Testis (tissue), 3 donors: ENCODE data around the gene POLD3. TPM values are rescaled to one million over a fixed set of nuclear protein-coding genes. Genes with fewer than 3 reads are reported as not detected.

Experiments used
- DNase-seq: peaks from one replicate; pipeline ENCODE4 v3.0.0-alpha.2; 2019
- H3K27ac ChIP-seq, 2 donors: fragments of 200-600 bp; sonication (generic); one replicate each; pipeline ENCODE4 v1.5.1; 2019
- H3K27me3 ChIP-seq: fragments of 200-600 bp; sonication (generic); one replicate; pipeline ENCODE4 v1.5.1; 2019
- H3K36me3 ChIP-seq: fragments of 200-600 bp; sonication (generic); one replicate; pipeline ENCODE4 v1.5.1; 2017; ENCODE audit warnings: low read depth; ENCODE audit errors: missing control alignments
- H3K4me1 ChIP-seq: fragments of 200-600 bp; sonication (generic); one replicate; pipeline ENCODE4 v1.5.1; 2019
- H3K4me3 ChIP-seq, 2 donors: fragments of 200-600 bp; sonication (generic); one replicate each; pipeline ENCODE4 v1.5.1; 2017 to 2019
- H3K9me3 ChIP-seq: fragments of 200-600 bp; sonication (generic); one replicate; pipeline ENCODE4 v1.5.1; 2017
- POLR2A ChIP-seq: fragments of 450-650 bp; IDR thresholded peaks from one replicate; pipeline ENCODE4 v1.6.1; 2017; ENCODE audit warnings: antibody characterized with exemption, mild to moderate bottlenecking, moderate library complexity
- WGBS, 2 donors: methylation state at CpG; one replicate each; pipeline ENCODE4 v1.1.5; 2018; 5-methylcytosine and 5-hydroxymethylcytosine counted together
- intact Hi-C: fragments of 100-400 bp; cut with DNase I; formaldehyde crosslinking; loops from one replicate; pipeline ENCODE4 v1.15.1; 2023; ENCODE audit warnings: low total_unique reads
- polyA plus RNA-seq: library from polyadenylated mRNA; stranded (reverse); fragments of 350-450 nt; fragmentation: Illumina TruSeq; extraction: RNeasy Lipid Tissue Mini Kit (QIAGEN cat#74804); gene quantifications from one replicate; pipeline ENCODE4 v1.2.3, GENCODE V29; 2014; ENCODE audit warnings: low read depth, low replicate concordance; ENCODE audit not compliant: insufficient read depth
- total RNA-seq, 2 donors: library from RNA; depleted of rRNA; stranded (reverse); fragments of >200 nt; gene quantifications; one replicate each; pipeline ENCODE4 v1.2.3, GENCODE V29; 2016
- TF ChIP-seq, protein P1 (sequence below), 3 experiments: fragments of 450-650 bp in 2 of 3; fragments of 200-600 bp in 1 of 3; sonication (generic) in 1 of 3; IDR thresholded peaks; one replicate each; pipeline ENCODE4 v1.5.1; 2016 to 2019; ENCODE audit warnings: antibody characterized with exemption in 3 of 3, mild to moderate bottlenecking in 2 of 3, moderate library complexity in 1 of 3

Gene POLD3
- total and polyA plus RNA-seq, 3 donors from 2014 or later: 25.2 to 36.3 (median 32.9) TPM

DNA sequence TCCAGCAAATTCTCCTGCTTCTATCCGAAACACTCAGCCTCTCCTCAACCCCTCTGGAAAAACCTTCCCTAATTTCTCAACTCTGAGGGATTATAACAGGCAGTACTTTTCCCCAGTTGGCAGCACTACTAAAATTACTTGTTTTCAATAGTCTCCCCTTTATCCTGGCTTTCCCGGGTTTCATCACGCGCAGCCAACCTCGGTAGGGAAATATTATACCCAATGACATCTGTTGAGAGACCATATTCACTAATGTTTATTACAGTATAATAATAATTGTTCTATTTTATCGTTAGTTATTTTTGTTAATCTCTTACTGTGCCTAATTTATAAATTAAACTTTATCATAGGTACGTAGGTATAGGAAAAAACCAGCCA lies 330 bp upstream of the POLD3 start:
- TF ChIP-seq, protein P1, sequence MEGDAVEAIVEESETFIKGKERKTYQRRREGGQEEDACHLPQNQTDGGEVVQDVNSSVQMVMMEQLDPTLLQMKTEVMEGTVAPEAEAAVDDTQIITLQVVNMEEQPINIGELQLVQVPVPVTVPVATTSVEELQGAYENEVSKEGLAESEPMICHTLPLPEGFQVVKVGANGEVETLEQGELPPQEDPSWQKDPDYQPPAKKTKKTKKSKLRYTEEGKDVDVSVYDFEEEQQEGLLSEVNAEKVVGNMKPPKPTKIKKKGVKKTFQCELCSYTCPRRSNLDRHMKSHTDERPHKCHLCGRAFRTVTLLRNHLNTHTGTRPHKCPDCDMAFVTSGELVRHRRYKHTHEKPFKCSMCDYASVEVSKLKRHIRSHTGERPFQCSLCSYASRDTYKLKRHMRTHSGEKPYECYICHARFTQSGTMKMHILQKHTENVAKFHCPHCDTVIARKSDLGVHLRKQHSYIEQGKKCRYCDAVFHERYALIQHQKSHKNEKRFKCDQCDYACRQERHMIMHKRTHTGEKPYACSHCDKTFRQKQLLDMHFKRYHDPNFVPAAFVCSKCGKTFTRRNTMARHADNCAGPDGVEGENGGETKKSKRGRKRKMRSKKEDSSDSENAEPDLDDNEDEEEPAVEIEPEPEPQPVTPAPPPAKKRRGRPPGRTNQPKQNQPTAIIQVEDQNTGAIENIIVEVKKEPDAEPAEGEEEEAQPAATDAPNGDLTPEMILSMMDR (IDR thresholded peaks at IDR 0.05): no peak
- no peak for TF ChIP-seq POLR2A
- no peaks in the 10 kb centered on the region for H3K36me3 ChIP-seq
- DNase-seq: no peak
- intact Hi-C loops: no loop called here
- H3K9me3 ChIP-seq: no peaks in the 10 kb centered on the region
- H3K27me3 ChIP-seq: no peaks in the 10 kb centered on the region
- peaks cover 7% of the 10 kb centered on the region for H3K4me1 ChIP-seq
- H3K4me3 ChIP-seq: peak overlapping the region; percentile 81 to 82
- H3K27ac ChIP-seq: peak overlapping the region; percentile 21 to 62
- 3% methylated on average over 7 of the region's 7 CpGs for WGBS, 2 donors

- no peaks in the 10 kb centered on the region for H3K9me3 ChIP-seq
- TF ChIP-seq, protein P1 (IDR thresholded peaks at IDR 0.05): no peak
- no peak for TF ChIP-seq POLR2A
- H3K4me1 ChIP-seq: peaks cover 7% of the 10 kb centered on the region
- H3K36me3 ChIP-seq: no peaks in the 10 kb centered on the region
- no peaks in the 10 kb centered on the region for H3K27me3 ChIP-seq
- peak overlapping the region; percentile 81 to 82 for H3K4me3 ChIP-seq
- intact Hi-C loops: no loop called here
- H3K27ac ChIP-seq: no peak overlapping the region
- DNase-seq: no peak
- 0% methylated on average over 1 of the region's 1 CpG for WGBS, 2 donors
Measured at GRCh38 chr11:74593463-74593862, 1.1 kb downstream of the POLD3 start.

GRCh38 chr11:74602637-74603556 lies 10.5 kb downstream of the POLD3 start:
- Histone ChIP-seq H3K27ac (no peak overlapping the region), H3K36me3 (no peaks in the 10 kb centered on the region), H3K4me1 (no peaks in the 10 kb centered on the region), H3K27me3 (no peaks in the 10 kb centered on the region), H3K4me3 (no peak overlapping the region), H3K9me3 (no peaks in the 10 kb centered on the region)
- WGBS, 2 donors: 87 to 94% methylated on average over 4 of the region's 4 CpGs
- TF ChIP-seq, protein P1 (IDR thresholded peaks at IDR 0.05): no peak
- no peak for TF ChIP-seq POLR2A
- DNase-seq: no peak
- intact Hi-C loops: no loop called here

DNA sequence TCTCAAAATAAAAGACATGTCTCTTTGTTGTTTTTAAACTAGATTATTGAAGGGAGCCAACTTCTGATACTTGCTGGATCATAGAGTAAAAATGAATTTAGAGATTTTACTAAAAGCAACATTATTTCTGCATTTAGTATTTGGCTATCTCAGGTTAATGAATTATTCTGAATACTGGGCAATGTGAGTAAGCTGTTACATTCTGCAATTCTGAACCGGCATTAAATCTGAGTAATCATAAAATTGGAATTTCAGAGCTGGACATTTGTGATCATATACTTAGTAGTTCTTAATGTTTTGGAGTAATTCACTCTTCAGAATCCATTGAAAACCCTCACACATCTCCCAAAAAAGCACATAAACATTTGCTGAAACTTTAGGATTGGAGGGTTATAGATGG lies 11.5 kb downstream of the POLD3 start:
- intact Hi-C loops: no loop called here
- H3K4me1 ChIP-seq: no peaks in the 10 kb centered on the region
- no peaks in the 10 kb centered on the region for H3K9me3 ChIP-seq
- H3K4me3 ChIP-seq: no peak overlapping the region
- H3K27ac ChIP-seq: no peak overlapping the region
- DNase-seq: no peak
- no peak for TF ChIP-seq POLR2A
- TF ChIP-seq, protein P1 (IDR thresholded peaks at IDR 0.05): no peak
- 88 to 100% methylated on average over 1 of the region's 1 CpG for WGBS, 2 donors
- H3K27me3 ChIP-seq: no peaks in the 10 kb centered on the region
- H3K36me3 ChIP-seq: no peaks in the 10 kb centered on the region

- Histone ChIP-seq H3K4me1 (no peaks in the 10 kb centered on the region), H3K27ac (no peak overlapping the region), H3K9me3 (no peaks in the 10 kb centered on the region), H3K36me3 (no peaks in the 10 kb centered on the region), H3K4me3 (no peak overlapping the region), H3K27me3 (no peaks in the 10 kb centered on the region)
- intact Hi-C loops: no loop called here
- TF ChIP-seq POLR2A: no peak
- TF ChIP-seq, protein P1 (IDR thresholded peaks at IDR 0.05): no peak
- no peak for DNase-seq
Measured at GRCh38 chr11:74604311-74604710, 11.9 kb downstream of the POLD3 start.
